IPS-18c (cell line): Measurements from ENCODE around the gene SIM2.
A peak's percentile ranks its signal among the peaks of the same experiment; 100 is the strongest.

Experiments
- H3K4me3 ChIP-seq: 2 replicates; pipeline ENCODE4 v1.7.0; 2013; ENCODE audit warnings: low read depth, mild to moderate bottlenecking, low read length, moderate library complexity; ENCODE audit not compliant: insufficient read depth
- H3K9me3 ChIP-seq: one replicate; pipeline ENCODE4 v1.6.1; 2013; ENCODE audit warnings: mild to moderate bottlenecking, low read length, moderate library complexity; ENCODE audit not compliant: control insufficient read depth, insufficient read depth

The SIM2 gene

DNA sequence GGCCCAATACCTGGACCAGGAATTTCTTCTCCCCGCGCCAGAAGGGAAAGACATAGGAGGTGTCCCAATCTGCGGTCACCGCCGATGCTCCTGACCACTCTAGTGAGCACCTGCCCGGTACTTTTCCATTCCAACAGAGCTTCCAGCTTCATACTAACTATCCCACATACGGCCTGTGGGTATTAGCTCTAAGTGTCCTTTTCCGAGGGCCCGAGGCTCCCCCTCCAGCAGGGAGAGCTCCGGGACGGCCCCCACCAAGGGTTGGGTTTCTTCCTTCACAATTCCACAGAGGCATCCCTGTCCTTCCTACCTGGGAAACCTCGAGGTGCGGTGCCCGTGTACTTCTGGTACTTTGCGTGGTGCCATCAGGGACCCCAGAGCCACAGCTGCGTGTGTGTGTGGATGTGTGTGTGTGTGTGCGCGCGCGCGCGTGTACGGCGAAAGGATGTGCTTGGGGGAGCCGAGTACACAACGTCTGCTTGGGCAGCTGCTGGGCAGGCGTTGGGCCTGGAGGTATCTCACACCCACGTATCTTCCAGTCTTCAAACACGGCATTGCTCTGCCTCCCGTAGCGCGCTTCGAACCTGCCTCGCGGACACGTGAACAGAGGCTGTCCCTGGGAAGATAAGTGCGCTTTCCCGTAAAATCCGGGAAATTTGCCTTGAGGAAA lies 2.4 kb upstream of the SIM2 start:
- H3K4me3 ChIP-seq = 0 out of 2 replicates have a peak overlapping the region, but pooled peaks have one; percentile 44
- H3K9me3 ChIP-seq = peaks cover 5% of the 10 kb centered on the region

DNA sequence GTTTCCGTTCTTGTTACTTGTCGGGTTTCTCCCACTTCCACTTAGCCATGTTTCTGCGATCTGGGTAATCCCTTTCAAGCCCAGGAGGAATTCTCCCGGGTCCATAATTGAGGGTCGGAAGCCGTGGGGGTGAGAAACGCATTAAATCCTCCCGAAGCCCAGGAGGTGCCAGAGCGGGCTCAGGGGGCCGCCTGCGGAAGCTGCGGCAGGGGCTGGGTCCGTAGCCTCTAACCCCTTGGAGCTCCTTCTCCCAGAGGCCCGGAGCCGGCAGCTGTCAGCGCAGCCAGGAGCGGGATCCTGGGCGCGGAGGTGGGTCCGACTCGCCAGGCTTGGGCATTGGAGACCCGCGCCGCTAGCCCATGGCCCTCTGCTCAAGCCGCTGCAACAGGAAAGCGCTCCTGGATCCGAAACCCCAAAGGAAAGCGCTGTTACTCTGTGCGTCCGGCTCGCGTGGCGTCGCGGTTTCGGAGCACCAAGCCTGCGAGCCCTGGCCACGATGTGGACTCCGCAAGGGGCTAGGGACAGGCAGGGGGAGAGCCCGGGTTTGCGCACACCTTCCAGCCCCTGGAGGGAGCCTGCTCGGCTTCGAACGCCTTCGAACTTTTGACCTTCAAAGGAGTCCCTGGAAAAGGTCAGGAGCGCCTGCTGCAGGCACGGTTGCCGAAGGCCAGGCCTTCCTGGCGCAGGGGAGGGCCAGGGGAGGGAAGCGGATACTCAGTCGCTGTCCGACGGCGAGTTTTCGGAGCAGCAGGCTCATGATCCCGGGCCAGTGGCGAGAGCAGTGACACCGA lies 1.7 kb upstream of the SIM2 start:
- H3K4me3 ChIP-seq = peak overlapping the region; percentile 44
- peaks cover 3% of the 10 kb centered on the region for H3K9me3 ChIP-seq

DNA sequence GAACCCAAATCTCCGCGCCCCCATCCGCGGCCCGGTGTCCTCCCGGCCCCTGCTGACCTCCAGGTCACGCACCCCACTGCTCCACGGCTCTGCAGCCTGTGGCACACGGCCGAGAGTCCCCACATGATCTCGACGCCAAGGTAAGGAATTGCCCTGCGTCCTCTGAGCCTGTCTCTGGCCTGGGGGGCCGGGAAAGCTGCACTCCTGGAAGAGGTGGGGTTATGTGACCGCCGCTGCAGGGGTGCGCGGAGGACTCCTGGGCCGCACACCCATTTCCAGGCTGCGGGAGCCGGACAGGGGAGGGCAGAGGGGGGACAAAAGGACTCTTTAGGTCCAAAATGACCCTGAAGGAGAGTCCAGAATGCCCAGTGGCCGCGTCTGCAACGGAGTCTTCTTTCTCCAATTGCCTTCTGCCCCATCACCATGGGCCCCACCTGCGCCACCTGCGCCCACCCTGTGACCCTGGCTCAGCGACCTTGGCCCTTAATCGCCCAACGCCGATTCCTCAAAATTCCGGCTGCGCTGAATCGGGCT lies 997 bp upstream of the SIM2 start:
- Histone ChIP-seq H3K9me3 (peaks cover 5% of the 10 kb centered on the region), H3K4me3 (peak overlapping the region; percentile 44; the same call in 1 of the 2 replicates)

DNA sequence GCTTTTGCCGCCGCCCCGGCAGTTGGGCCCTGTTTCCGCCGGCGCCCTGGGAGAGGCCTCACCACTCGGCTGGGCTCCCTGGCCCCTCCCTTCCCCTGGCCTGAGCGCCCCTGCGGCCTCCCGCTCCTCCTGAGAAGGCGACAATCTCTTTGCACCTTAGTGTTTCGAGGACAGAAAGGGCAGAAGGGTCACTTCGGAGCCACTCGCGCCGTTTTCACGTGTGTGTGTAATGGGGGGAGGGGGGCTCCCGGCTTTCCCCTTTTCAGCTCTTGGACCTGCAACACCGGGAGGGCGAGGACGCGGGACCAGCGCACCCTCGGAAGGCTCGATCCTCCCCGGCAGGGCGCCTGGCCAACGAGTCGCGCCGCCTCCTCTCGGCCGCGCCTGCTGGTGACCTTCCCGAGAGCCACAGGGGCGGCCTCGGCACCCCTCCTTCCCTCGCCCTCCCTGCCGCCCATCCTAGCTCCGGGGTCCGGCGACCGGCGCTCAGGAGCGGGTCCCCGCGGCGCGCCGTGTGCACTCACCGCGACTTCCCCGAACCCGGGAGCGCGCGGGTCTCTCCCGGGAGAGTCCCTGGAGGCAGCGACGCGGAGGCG lies 432 bp upstream of the SIM2 start:
- peak overlapping the region; percentile 44; the same call in 1 of the 2 replicates for H3K4me3 ChIP-seq
- peaks cover 5% of the 10 kb centered on the region for H3K9me3 ChIP-seq

DNA sequence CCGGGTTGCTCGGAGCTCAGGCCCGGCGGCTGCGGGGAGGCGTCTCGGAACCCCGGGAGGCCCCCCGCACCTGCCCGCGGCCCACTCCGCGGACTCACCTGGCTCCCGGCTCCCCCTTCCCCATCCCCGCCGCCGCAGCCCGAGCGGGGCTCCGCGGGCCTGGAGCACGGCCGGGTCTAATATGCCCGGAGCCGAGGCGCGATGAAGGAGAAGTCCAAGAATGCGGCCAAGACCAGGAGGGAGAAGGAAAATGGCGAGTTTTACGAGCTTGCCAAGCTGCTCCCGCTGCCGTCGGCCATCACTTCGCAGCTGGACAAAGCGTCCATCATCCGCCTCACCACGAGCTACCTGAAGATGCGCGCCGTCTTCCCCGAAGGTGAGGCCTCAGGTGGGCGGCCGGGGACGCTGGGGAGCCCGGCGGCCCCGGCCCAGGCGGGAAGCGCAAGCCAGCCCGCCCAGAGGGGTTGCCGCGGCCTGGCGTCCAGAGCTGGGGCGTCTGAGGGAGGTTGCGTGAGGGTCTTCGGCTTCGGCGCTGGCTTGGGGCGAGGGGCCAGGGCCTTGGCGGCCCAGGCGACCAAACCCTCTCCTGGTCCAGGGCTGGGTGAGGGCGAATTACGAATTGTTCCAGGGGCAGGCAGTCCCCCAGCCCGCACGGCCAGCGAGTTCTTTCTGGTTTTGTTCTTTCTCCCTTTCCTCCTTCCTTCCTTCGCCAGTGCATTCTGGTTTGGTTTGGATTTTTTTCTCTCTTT lies 805 bp downstream of the SIM2 start:
- peaks cover 5% of the 10 kb centered on the region for H3K9me3 ChIP-seq
- H3K4me3 ChIP-seq = peak overlapping the region; percentile 36

DNA sequence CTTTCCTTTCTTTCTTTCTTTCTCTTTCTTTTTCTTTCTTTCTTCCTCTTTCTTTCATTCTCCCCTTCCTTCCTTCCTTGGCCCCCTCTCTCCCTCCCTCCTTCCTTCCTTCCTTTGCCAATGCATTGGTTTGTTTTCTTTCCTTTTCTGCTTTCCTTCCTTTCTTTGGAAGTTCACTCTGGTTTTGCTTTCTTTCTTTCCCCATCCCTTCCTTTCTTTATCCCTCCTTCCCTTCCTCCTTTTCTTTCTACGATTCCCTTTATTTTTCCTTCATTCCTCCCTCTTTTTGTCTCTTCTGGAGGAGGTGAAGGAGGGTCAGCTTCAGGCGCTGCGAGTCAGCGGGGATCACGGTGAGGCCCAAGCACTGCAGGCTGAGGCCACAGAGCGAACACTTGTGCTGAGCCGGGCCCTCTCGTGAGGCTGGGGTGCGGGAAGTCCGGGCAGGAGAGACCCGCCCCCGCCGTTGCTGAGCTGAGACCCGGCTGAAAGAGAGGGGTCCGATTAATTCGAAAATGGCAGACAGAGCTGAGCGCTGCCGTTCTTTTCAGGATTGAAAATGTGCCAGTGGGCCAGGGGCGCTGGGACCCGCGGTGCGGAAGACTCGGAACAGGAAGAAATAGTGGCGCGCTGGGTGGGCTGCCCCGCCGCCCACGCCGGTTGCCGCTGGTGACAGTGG lies 1.5 kb downstream of the SIM2 start:
- peak overlapping the region; percentile 28; the same call in 1 of the 2 replicates for H3K4me3 ChIP-seq
- H3K9me3 ChIP-seq = peaks cover 5% of the 10 kb centered on the region

DNA sequence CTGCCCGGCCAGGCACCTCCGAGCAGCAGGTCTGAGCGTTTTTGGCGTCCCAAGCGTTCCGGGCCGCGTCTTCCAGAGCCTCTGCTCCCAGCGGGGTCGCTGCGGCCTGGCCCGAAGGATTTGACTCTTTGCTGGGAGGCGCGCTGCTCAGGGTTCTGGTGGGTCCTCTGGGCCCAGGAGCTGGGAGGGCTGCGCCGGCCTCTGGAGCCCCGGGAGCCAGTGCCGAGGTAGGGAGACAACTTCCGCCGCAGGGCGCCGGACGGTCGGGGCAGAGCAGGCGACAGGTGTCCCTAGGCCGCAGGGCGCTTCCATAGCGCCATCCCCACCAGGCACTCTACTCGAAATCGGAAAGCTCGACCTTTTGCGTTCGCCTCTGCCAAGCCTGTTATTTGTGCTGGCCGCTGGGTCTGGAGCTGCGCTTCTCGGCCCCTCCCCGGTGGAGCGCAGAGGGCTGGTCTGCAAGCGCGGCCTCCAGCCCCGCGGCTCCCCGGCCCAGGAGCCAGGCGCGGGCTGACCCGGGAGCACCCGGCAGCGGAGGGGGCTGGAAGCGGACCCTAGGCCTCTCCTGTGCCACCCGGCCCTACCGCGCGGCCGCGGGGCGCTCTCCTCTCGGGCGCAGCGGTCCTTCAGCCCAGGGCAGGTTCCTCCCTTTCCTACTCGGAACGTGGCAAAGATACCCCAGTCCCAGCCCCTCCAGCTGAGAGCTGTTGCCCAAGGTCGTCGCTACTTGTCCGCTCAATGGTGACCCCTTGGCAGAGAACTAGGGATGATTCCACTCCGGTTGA lies 2.2 kb downstream of the SIM2 start:
- peaks cover 5% of the 10 kb centered on the region for H3K9me3 ChIP-seq
- peak overlapping the region; percentile 28 for H3K4me3 ChIP-seq

DNA sequence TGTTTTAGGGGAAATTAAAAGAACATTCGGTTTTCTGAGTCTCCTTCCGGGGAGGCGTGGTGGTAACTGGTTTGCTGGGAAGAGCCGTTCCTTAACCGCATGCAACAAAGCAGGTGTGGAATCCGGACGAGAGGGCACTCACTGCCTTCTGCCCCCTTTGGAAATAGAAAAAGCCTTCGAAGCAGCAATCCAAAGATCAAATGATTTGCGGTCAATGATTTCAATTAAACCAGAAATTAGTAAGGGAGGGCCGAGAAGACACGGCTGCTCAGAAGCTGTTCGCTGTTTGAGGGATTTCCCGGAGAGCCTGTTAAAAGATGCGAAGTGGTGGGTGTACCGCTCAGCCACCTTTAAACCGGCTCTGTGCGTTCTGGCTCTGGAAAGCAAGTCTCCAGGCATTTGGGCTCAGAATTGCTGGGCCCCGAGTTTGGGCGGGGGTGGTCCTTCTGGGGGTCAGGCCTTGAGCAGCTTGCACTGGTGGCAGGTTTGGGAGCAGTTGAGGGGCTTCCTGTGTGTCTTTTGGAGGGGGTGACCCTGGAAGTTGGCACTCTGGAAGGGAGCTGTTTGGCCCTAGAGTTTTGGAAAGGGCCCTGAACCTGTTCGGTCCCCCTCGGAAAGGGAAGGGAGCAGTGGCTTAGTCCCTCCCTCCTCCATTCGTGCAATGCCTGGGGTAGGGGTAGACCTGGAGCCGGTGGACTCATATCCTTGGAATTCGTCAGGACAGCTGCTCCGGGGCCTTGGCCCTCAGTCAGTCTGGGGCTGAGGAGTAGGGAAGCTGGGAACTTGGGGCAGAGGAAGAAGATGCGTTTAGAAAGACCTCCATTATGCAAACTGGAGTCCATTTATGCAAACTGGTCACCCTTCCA lies 3.1 kb downstream of the SIM2 start:
- Histone ChIP-seq H3K4me3 (0 out of 2 replicates have a peak overlapping the region, but pooled peaks have one; percentile 28), H3K9me3 (peaks cover 7% of the 10 kb centered on the region)

DNA sequence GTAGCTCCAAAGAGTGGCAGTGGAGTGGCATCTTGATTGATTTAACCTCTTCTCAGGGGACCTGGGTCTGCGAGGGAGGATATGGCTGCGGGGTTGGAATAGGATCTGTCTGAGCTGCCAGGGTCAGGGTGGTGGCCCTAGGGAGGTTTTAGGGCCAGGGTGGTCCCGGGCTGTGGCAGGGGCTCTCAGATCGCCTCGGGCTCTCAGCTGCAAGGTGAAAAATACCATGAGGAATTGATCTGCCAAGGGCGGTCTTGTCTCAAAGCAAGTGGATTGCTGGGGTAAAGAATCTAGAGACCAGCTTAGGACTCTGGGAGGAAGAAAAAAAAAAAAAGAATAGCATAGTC lies 3.7 kb downstream of the SIM2 start:
- H3K9me3 ChIP-seq = peaks cover 5% of the 10 kb centered on the region
- no peak overlapping the region for H3K4me3 ChIP-seq

DNA sequence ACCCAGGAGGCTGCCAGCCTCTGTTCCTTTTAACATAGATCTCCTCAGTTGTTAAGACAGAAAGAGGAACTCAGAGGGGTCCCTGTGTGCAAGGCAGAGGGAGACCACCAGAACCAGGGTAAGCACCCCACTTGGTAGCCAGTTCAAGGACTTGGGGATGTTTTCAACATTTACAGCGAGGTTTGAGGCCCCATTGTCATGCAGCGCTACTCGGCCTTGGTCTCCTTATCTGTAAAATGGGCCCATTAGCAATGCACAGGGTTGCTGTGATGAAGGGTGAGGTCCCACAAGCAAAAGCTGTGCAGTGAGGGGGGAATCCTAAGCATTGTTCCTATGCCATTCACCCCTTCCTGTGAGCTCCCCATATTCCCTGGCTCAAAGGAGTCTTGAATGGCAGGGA lies 4.2 kb downstream of the SIM2 start:
- no peak overlapping the region for H3K4me3 ChIP-seq
- peaks cover 4% of the 10 kb centered on the region for H3K9me3 ChIP-seq

DNA sequence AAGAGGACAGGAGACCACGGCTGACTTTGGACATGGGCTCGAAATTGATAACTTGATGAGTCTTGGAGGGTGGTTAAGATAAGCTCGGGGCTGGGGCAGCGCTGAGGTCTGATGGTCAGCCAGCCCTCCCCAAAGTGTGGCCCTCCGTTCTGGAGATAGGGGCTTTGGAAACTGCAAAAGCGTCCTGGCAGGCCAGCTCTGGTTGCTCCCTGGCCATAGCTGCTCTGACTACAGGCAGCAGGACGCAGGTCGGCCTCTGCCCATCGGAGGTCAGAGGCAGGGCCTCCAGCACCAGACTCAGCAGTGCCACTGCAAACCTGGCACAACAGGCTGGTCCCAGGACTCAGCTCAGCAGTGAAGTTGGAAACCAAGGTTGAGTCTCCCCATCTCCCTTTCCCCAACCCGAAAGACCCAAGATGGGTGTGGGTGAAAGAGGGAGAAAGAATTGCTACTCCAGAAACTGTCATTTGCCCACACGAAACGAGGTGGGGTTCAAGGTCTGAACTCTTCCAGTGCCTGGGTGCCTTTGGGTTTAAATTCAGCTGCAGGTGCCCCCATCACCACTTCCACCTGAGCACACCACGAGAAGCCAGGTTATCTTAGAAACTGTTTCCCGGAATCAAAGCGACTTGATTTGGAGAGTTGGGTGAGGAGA lies 4.8 kb downstream of the SIM2 start:
- H3K4me3 ChIP-seq = no peak overlapping the region
- peaks cover 4% of the 10 kb centered on the region for H3K9me3 ChIP-seq

DNA sequence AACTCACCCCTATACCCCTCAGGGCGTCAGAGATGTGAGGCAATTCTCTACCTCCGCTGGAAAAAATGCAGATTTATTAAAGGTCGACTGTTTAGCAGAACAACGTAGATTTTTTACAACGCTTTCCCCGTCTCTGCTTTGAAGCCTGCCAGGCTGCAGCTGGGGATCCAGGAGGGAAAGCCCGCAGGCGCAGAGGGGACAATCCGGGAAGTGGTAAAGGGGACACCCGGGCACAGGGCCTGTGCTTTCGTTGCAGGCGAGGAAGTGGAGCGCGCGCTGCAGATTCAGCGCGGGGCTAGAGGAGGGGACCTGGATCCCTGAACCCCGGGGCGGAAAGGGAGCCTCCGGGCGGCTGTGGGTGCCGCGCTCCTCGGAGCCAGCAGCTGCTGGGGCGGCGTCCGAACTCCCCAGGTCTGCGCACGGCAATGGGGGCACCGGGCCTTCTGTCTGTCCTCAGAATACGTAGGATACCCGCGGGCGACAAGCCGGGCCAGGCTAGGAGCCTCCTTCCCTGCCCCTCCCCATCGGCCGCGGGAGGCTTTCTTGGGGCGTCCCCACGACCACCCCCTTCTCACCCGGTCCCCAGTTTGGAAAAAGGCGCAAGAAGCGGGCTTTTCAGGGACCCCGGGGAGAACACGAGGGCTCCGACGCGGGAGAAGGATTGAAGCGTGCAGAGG lies 5.5 kb downstream of the SIM2 start:
- H3K9me3 ChIP-seq = peaks cover 4% of the 10 kb centered on the region
- peak overlapping the region; percentile 24; the same call in 1 of the 2 replicates for H3K4me3 ChIP-seq

DNA sequence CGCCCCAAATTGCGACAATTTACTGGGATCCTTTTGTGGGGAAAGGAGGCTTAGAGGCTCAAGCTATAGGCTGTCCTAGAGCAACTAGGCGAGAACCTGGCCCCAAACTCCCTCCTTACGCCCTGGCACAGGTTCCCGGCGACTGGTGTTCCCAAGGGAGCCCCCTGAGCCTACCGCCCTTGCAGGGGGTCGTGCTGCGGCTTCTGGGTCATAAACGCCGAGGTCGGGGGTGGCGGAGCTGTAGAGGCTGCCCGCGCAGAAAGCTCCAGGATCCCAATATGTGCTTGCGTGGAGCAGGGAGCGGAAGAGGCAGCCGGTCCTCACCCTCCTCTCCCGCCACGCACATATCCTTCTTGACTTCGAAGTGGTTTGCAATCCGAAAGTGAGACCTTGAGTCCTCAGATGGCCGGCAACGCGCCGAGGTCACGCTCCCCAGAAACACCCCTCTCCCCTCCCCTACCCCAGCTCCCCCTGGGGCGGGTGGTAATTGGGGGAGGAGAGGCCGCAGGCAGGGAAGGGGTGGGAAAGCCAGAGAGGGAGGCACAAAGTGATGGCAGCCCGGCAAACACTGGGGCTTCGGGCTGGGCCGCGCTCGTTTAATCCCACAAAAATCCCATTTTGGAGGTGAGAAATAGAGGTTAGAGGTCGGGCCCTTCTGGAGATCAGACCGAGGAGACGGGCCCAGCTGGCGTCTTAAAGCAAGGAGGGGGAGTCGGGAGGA lies 6.2 kb downstream of the SIM2 start:
- peaks cover 4% of the 10 kb centered on the region for H3K9me3 ChIP-seq
- H3K4me3 ChIP-seq = peak overlapping the region; percentile 24; the same call in 1 of the 2 replicates
